ENCODE data around the gene TSPAN9. TPM values are rescaled to one million over a fixed set of nuclear protein-coding genes. Genes with fewer than 3 reads are reported as not detected.

TSPAN9 gene
- total RNA-seq, 4 donors from 2014 or later: 27.9 to 49.1 (median 42.0) TPM

DNA sequence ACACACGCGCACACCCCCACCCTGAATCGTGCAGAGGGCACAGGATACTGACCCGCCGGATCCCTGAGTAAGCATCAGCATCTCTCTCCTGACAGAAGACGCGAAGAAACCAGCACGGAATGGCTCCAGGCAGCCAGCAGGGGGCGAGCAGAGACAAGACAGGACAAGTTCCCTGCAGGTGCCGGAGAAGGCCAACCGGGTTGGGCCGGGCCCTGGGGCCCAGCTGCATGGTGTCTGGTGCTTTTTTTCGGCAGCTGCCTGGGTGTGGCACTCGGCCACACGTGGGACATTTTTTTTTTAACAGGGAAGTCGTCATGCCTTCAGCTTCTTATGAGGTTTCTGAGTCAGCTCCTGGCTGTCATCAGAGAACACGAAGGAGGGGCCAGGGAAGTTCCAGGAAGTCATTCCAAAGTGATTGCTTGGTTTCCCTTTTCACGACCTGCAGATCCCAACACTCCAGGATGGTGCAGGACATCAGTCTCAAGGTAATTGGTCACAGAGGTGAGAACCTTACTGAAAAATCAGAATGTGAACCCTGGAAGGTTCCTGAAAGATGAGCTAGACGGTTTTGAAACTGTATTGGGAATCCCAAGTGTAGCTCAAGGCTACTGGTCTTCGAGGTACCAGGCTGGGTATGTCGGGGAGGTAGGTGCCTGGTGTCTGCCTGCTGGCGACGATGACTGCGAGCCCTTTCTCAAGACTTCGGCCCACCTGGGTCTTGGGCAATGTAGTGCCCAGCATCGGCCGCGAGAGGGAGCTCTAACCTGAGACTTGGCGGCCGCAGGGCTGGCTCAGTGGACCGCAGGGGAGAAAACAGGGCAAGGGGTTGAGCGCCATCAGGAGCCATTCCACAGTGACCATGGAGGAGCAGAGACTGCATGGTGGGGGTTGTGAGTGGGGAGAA is 223.0 kb downstream of the TSPAN9 start:
- 1 to 2% methylated on average over 27 to 32 of the region's 32 CpGs for WGBS, 2 donors

DNA sequence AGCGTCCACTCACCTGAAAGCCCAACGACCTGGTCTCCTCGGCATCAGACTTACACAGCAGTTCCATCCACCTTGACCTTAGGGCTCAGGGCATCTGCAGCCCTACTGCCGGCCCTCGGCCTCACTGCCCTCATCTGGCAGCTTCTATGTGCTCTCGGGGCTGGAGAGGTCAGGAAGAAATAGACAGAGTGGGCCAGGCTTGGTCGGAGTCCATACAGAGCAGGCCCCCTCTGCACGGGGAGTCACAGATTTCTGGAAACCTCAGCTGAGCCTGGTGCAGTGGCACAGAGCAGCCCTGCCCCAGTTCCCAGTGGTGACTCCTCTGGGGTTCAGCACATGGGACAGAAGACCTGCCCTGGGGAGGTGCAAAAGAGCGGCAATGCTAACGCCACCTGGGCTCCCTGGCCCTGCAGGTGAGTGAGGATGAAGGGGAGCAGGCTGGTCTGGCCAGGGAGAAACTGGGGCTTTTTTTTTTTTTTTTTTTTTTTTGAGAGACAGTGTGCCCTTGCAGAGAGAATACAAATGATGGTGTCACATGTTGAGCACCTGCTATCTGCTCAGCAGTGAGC is 223.7 kb downstream of the TSPAN9 start:
- 42 to 49% methylated on average over 8 to 10 of the region's 10 CpGs for WGBS, 2 donors
- no peak overlapping the region for H3K4me3 ChIP-seq (ENCODE audit: low read depth, poor library complexity, severe bottlenecking)
- TF ChIP-seq POLR2A (IDR thresholded peaks at IDR 0.05): no peak
- TF ChIP-seq, protein P1, sequence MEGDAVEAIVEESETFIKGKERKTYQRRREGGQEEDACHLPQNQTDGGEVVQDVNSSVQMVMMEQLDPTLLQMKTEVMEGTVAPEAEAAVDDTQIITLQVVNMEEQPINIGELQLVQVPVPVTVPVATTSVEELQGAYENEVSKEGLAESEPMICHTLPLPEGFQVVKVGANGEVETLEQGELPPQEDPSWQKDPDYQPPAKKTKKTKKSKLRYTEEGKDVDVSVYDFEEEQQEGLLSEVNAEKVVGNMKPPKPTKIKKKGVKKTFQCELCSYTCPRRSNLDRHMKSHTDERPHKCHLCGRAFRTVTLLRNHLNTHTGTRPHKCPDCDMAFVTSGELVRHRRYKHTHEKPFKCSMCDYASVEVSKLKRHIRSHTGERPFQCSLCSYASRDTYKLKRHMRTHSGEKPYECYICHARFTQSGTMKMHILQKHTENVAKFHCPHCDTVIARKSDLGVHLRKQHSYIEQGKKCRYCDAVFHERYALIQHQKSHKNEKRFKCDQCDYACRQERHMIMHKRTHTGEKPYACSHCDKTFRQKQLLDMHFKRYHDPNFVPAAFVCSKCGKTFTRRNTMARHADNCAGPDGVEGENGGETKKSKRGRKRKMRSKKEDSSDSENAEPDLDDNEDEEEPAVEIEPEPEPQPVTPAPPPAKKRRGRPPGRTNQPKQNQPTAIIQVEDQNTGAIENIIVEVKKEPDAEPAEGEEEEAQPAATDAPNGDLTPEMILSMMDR (IDR thresholded peaks at IDR 0.05): no peak
- no peak for DNase-seq (ENCODE audit: low spot score in 2 of 2)
- intact Hi-C loops (cut with DNase I; ENCODE audit: low total_unique reads): loop anchor here (5.0 to 10.0 kb wide), 2 partner anchors 474 to 501 kb away; no protein-coding TSS in a partner anchor

More for the DNA sequence above, 223.0 kb downstream of the TSPAN9 start:
- intact Hi-C loops (cut with DNase I; ENCODE audit: low total_unique reads): loop anchor here (5.0 to 10.0 kb wide), 2 partner anchors 475 to 502 kb away; no protein-coding TSS in a partner anchor
- DNase-seq (ENCODE audit: low spot score in 2 of 2): peak; percentile 92 to 97
- TF ChIP-seq POLR2A (IDR thresholded peaks at IDR 0.05): no peak
- TF ChIP-seq, protein P1 (IDR thresholded peaks at IDR 0.05): peak in 1 of 3 donors; percentile 83
- H3K4me3 ChIP-seq (ENCODE audit: low read depth, poor library complexity, severe bottlenecking): no peak overlapping the region

DNA sequence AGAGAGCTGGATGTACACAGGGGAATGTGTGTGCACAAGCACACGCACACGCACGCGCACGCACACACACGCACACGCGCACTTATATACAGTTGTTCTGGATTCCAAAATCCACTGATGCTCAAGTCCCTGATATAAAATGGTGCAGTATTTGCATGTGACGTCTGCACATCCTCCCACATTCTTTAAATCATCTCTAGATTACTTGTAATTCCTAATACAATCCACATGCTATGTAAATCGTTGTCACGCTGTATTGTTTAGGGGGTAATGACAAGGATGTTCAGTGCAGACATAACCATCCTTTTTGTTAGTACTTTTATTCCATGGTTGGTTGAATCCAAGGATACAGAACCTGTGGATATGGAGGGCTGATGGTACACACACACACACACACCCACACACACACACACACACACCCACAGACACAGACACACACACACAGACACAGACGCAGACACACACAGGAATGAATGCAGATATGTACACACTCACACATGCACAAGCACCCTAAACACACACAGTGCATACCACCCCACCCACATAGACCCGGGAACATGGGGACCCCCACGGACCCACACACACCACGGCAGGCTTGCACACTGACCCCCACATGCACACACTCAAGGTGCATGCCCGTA is 225.3 kb downstream of the TSPAN9 start:
- 70 to 77% methylated on average over 16 of the region's 16 CpGs for WGBS, 2 donors
- no peak overlapping the region for H3K4me3 ChIP-seq (ENCODE audit: low read depth, poor library complexity, severe bottlenecking)
- intact Hi-C loops (cut with DNase I; ENCODE audit: low total_unique reads): loop anchor here (5.0 to 10.0 kb wide), 2 partner anchors 472 to 500 kb away; no protein-coding TSS in a partner anchor
- no peak for DNase-seq (ENCODE audit: low spot score in 2 of 2)
- no peak for TF ChIP-seq POLR2A (IDR thresholded peaks at IDR 0.05)
- TF ChIP-seq, protein P1 (IDR thresholded peaks at IDR 0.05): no peak

DNA sequence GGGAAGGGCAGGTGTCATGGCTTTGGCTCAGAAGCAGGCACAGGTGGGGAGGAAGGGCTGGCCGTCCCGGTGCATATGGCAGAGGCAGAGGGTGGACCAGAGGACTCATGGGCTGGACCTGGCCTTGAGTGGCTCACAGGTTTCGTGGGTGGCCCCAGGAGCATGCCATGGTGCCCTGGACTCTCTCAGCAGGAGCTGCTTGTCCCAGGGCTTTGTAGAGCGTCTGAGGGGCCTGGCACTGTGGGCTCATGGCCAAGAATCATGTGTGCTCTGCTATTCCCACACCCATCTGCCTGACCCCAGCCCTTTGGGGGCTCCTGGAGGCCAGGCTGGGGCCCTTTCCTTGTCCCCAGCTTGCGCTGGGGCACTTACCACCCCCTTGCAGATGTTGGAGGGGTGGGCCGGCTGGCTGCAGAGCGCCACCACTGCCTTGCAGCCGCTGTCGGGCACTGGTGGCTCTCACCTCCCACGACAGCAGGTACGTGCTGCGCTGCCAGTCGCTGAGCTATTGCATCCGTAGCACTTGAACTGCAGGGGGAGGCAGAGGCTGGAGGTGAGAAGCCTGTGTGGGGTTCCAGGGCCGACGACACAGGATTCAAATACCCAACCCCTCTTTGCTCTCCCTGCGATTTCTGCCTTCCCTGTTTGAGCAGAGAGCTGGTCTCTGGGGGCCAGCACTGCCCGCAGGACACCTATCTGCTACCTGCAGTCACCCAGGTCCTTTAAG is 226.4 kb downstream of the TSPAN9 start:
- no peak for DNase-seq (ENCODE audit: low spot score in 2 of 2)
- 68 to 71% methylated on average over 15 to 17 of the region's 18 CpGs for WGBS, 2 donors
- no peak overlapping the region for H3K4me3 ChIP-seq (ENCODE audit: low read depth, poor library complexity, severe bottlenecking)
- intact Hi-C loops (cut with DNase I; ENCODE audit: low total_unique reads): loop anchor here (5.0 to 10.0 kb wide), 2 partner anchors 471 to 499 kb away; no protein-coding TSS in a partner anchor
- TF ChIP-seq POLR2A (IDR thresholded peaks at IDR 0.05): no peak
- TF ChIP-seq, protein P1 (IDR thresholded peaks at IDR 0.05): no peak

All from lower leg skin (tissue), 4 donors.